ENCODE data around the gene CCN2.

DNA sequence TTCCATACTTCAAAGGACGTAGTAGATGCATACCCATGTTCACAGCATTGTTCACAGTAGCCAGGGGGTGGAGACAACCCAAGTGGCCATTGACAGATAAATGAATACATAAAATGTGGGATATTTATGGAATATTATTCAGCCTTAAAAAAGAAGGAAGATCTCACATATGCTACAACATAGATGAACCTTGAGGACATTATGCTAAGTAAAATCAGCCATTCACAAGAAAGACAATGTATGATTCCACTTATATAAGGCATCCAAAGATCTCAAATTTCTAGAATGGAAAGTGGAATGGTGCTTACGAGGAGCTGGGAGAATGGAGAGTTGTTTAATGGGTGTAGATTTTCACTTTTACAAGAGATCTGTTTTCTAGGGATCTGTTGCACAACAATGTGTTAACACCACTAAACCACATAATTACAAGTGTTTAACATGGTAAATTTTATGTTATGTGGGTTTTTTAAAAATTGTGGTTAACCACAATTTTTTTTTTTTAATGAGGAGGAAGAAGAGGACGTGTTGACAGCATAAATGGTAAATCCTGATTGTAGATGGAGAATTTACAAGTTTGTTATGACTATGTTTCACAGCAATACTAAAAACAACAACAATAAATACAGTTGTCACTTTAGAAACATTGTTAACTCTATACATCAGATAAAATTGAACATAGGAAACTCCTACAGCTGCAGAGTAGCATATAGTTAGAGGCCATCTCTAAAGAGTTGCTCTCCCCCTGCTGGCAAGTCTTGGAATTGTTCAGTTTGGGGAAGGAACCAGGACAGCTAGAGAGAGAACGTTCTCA, 41.6 kb downstream of the CCN2 start:
- no peak for TF ChIP-seq POLR2A (IDR thresholded peaks at IDR 0.05)
- TF ChIP-seq, protein P1, sequence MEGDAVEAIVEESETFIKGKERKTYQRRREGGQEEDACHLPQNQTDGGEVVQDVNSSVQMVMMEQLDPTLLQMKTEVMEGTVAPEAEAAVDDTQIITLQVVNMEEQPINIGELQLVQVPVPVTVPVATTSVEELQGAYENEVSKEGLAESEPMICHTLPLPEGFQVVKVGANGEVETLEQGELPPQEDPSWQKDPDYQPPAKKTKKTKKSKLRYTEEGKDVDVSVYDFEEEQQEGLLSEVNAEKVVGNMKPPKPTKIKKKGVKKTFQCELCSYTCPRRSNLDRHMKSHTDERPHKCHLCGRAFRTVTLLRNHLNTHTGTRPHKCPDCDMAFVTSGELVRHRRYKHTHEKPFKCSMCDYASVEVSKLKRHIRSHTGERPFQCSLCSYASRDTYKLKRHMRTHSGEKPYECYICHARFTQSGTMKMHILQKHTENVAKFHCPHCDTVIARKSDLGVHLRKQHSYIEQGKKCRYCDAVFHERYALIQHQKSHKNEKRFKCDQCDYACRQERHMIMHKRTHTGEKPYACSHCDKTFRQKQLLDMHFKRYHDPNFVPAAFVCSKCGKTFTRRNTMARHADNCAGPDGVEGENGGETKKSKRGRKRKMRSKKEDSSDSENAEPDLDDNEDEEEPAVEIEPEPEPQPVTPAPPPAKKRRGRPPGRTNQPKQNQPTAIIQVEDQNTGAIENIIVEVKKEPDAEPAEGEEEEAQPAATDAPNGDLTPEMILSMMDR (IDR thresholded peaks at IDR 0.05) = peak in 1 of 3 donors; percentile 52

All from lower leg skin (tissue), 3 donors.